AG09309 (cell line): ENCODE data around the gene SPATA2.

Source experiments
- DNase-seq: peaks from one replicate; pipeline ENCODE4 v3.0.0-alpha.2; 2010; ENCODE audit warnings: low read depth
- H3K4me3 ChIP-seq: 2 replicates; pipeline ENCODE4 v1.5.1; 2011; ENCODE audit warnings: mild to moderate bottlenecking, low read depth, low read length, moderate library complexity; ENCODE audit not compliant: control insufficient read depth
- CTCF ChIP-seq: IDR thresholded peaks from 2 replicates; pipeline ENCODE4 v1.5.1; 2011; ENCODE audit warnings: mild to moderate bottlenecking, low read depth, low read length, inconsistent platforms; ENCODE audit not compliant: insufficient read depth, control insufficient read depth; ENCODE audit errors: missing control alignments

Gene SPATA2

DNA sequence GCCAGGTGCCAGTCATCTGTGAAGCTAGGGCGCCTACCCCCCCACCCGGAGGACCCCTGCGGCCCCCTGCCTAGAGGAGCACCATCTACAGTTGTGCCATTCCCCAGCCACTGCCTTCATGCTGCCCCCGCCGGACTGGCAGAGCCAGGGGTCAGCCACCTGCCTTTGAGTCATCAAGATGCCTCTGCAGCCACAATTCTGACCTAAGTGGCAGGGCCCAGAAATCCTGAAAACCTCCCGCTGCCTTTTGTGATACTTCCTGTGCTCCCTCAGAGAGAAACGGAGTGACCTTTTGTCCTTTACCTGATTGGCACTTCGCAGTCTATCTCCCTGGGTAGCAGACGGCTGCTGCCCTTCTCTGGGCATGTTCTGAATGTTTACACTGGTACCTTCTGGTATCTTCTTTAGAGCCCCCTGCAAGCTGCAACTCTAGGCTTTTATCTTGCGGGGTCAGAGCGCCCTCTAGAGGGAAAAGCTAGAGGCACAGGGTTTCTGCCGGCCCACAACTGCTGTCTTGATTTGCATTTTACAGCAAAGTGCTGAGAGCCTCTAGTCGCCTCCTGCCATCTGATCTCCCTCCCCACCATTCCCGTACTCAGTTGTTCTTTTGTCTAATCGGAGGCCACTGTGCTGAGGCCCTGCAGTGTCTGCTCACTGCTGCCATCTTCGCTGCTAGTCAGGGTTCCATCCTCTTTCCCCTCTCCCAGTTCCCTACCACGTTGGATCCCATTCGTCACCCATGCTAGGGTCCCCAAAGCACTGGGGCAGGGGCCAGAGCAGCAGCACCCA is 26.9 kb downstream of the SPATA2 start:
- no peak for DNase-seq
- TF ChIP-seq CTCF = peak; percentile 84
- no peak overlapping the region for H3K4me3 ChIP-seq

DNA sequence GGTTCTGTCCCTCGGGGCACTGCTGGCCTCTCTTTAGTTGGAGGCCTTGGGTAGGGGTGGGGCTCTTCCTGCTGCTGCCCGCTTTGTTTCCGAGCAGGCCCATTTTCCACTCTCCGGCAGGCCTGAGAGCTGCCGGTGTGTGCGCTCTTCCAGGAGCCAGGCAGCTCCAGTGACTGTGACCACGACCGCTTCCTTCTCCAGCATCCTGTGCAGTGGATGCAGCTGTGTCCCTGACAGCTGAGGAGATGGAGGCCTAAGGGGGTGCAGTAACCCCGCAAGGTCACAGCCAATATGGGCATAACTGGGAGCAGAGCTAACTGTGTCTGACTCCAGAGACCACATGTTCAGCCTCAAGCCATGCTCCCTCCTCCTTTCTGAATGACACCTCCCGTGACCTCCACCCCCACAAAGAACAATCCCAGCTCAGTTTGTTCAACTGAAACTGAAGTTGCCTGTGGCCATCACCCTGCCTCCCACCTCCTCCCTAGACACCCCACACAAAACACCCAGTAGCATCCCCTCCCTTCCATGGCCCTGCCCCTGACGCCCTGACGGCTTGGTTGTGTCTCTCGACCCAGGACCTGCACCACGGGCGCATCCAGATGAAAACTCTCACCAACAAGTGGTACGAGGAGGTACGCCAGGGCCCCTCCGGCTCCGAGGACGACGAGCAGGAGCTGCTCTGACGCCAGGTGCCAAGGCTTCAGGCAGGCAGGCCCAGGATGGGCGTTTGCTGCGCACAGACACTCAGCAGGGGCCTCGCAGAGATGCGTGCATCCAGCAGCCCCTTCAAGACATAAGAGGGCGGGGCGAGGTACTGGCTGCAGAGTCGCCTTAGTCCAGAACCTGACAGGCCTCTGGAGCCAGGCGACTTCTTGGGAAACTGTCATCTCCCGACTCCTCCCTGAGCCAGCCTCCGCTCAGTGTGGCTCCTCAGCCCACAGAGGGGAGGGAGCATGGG is 27.8 kb downstream of the SPATA2 start:
- H3K4me3 ChIP-seq = no peak overlapping the region
- no peak for TF ChIP-seq CTCF
- no peak for DNase-seq

DNA sequence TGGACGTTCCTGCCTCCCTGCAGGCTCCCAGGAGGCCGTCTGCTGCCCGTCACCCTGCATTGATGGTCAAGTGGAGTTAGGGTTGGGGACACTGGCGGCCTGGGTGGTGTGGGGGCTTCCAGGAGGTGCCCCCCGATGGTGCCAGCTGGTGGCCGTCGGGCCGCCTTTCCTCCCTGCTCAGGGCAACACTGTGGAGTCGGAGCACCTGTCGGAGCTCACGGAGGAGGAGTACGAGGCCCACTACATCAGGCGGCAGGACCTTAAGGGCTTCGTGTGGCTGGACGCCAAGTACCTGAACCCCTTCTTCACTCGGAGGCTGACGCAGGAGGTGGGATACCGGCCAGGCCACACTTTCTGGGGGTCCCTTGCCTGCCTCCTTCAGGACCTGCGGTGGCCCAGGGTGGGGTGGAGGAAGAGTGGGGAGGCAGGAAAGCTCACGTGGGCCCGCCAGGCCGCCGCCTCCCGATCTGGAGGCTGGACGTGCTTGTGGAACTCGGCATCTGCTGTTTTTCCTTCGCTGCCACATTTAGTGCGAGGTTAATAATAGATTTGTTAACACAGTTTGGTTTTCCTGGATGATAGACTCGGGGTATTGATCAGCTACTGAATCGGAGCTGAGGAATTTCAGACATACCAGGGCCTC is 28.6 kb downstream of the SPATA2 start:
- TF ChIP-seq CTCF = no peak
- no peak overlapping the region for H3K4me3 ChIP-seq
- no peak for DNase-seq

DNA sequence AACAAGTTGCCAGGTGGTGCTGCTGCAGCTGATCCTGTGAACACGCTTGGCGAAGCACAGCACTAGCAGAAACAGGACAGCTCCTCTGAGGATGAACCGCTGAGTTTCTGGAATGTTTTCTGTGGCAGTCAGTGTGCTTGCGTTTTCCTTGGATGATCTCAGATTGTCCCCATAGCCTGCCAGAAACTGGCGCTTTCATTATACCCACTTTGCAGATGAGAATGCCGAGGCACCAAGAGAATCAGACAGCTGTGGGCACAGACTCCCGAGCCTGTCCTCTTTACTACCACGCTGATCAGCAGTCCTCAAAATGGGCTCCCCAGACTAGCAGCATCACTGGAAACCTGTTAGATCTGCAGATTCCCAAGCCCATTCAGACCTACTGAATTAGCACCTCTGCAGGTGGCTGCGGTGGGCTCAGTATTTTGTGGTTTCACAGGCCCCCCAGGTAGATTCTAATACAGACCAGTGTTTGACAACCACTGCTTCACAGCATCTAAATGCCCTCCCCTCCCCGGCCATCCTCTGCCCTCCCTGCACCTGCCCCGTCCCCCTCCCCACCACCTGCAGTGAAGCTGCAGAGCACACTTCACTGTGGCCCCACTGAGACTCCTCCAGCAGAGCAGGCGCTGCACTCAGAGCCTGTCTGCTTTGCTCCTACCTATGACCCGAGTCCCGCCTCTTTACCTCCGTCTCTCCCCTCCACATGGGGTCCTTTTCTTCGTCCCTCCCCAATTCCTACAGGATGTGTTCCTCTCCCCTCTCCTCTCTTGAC is 29.6 kb downstream of the SPATA2 start:
- no peak overlapping the region for H3K4me3 ChIP-seq
- DNase-seq = no peak
- TF ChIP-seq CTCF = no peak

GRCh38 chr20:49883246-49883802 is 32.0 kb downstream of the SPATA2 start:
- H3K4me3 ChIP-seq = no peak overlapping the region
- no peak for DNase-seq
- no peak for TF ChIP-seq CTCF
